COLO668 (cell line): ENCODE measurements around the gene OSR1.
"Not testable (repeated sequence)": the region's sequence is repeated elsewhere in the genome, so short reads cannot be mapped to it uniquely, and the experiment has no call there.

Source experiments
- DNase-seq: peaks from one replicate; lab custom pipeline; 2025; ENCODE audit not compliant: unreplicated experiment; lab: John Stamatoyannopoulos, UW

OSR1 gene

DNA sequence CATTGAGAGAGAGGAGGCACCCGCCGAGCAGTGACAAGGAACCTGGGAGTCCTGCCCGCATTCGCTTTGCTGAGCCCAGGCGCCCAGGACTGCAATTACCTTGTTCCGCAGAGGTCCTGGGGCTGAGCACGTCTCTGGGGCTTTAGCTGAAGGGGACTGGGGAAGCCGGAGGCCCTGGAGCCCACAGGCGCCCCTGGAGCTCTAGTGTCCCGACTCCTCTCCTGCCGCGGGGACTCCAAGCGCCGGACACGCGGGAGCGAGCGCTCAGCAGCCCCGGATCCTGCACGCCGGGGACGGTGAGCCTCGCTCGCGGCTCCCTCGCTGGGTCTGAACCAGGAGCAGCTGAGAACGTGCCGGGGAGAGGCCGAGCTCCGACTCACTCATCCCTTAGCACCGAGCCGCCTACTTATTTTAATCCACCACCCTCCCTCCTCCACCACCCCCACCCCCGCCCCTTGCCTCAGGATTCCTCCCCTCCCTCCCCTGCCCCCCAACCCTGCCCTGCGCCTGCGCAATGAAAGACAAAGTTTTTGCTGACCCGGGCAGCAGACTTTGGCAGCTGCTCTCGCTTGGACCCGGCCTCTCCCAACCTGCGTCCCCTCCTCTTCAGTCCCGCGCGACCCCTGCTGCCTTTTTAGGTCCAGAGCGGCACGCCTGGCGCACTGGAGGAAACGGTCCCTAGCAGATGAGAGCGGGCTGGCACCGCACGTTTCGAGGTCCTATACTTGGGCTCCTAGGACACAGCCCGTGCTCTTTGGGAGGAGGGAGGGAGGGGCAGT lies at the start of gene OSR1:
TSS of gene OSR1 (minus strand) at position 382 of the 779 bp plus-strand sequence. CDS start 4,818 bp downstream, outside the sequence.
- DNase-seq = peak; percentile 68

DNA sequence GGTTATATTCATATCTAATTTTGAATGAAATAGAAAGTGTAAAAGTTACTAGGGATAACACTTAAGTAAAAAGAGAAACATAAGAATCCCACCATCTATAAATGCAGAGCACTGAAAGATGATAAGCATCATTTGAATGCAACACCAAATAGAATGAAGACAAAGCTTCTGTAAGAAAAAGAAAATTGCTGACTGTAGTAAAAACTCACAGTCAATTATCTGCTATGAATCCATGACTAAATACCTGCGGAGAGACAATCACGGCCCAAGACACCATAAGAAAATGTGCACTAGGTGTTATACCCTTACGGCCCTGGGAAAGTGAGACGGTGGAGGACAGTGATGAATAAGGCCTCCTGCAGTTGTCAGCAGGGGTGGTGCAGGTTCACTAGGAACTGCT lies 45.4 kb upstream of the OSR1 start:
- DNase-seq = no peak

DNA sequence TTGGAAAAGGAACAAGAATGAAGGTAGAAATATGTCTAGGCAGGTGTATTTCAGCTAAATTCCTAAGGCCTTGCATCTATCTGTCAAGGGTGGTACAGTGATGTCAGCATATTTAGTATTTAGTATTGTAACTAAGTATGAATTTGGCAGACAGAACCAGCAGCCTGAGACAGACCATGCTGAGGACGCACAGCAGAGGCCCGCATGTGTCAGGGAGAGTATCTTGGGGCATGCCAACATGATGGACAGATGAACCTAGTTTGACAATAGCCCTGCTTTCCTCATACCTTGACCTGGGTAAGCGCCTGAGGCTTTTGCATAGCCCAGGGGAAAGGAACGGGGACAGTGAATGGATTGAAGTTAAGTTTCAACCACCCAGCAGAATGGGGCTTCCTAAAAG lies 33.8 kb upstream of the OSR1 start:
- DNase-seq = no peak

DNA sequence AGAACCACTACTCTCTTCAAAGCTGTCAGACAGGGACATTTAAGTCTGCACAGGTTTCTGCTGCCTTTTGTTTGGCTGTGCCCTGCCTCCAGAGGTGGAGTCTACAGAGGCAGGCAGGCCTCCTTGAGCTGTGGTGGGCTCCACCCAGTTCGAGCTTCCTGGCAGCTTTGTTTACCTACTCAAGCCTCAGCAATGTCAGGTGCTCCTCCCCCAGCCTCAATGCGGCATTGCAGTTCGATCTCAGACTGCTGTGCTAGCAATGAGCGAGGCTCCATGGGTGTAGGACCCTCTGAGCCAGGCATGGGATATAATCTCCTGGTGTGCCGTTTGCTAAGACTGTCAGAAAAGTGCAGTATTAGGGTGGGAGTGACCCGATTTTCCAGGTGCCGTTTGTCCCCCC lies 31.0 kb upstream of the OSR1 start:
- DNase-seq = not testable (repeated sequence)

DNA sequence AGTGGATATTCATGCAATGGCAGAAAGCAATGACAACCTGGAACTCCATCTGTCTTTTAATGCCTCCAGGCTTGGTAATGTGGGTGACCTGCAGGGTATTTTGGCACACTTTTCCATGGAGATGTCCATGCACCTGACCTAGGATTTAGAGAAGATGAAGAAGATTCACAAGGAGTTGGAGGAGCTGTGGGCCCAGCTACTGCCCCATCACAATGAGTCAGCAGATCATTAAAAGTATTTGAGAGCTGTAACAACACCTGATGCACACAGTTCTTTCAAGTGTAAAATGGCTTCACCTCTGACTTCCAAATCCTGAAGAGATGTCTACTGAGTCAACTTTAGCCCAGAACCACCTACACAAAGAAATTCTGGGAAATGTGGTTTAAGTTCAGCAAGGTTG lies 22.1 kb upstream of the OSR1 start:
- DNase-seq = no peak

DNA sequence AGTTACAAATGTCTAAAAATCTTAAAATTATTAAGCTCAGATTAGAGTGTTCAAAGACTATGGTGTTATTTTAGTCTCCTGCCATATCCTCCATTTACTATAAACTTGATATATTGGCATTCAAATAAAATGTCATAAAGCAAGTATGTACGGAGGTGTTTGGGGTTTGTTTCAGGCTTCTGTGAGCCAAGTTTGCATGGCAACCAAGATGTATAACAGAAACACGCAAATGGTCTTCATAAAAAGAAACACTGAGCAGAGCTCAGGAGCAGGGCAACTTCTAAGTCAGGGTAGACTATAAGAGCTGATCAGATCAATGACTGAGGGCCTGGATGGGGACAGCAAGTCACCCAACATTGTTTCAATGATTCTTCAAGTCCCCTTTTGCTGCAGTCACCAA lies 20.5 kb upstream of the OSR1 start:
- DNase-seq = no peak

DNA sequence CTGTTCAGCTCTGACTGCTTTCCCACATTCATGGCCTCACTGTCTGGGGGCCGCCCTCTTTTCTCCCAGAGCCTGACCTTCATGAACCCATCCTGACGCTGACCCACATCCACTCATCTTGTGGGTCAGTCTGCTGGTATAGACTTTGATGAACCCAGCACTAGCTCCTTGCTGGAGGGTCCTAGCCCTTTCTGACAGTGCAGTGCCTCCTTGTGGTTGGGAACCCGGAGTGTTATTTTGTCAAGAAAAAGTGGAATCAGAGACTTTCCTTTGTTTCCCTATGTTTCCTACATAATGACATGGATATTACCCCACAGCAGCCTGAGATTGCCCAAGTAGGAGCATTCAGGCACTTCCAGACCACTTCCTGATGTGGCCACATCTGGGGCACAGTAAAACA lies 19.3 kb upstream of the OSR1 start:
- no peak for DNase-seq

DNA sequence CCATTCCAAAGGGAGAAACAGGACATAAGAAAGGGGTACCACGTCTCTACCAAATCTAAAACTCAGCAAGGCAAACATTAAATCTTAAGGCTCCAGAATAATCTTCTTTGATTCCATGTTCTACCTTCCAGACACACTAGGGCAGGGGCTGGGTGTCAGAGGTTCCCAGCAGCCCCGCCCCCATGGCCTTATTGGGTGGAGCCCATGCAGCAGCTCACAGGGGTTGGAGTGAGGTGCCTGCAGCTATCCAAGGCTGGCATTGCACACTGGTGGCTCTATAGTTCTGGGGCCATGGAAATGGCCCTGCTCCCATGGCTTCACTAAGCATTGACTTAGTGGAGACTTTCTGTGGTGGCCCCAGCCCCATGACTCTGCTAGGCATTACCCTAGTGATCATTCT lies 14.9 kb upstream of the OSR1 start:
- DNase-seq = no peak

DNA sequence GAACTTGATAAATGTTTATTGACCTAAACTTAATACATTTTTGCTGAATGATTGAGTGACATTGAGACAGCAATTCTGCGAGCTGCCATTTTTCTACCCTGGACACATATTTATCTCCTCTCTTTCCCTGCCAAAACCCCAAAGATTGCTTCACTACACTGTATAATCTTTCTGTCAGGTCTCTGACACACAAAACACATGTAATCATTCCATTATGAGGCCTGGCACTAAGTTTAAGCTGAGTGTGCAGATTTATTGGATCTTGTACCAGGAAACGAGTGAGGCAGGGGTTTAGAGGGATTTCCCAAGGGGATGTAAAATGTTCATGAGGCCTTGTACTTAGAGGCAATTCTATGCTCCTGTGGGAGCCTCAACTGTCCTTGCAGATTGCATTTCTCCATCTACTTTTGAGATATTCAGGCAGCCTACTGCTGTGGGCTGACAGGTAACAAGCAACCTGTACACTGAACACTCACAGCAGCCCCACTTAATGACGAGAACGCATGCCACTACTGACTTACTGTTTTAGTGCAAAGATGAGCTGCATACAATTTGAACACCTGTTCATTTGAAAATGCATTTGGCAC lies 13.7 kb upstream of the OSR1 start:
- DNase-seq = no peak

DNA sequence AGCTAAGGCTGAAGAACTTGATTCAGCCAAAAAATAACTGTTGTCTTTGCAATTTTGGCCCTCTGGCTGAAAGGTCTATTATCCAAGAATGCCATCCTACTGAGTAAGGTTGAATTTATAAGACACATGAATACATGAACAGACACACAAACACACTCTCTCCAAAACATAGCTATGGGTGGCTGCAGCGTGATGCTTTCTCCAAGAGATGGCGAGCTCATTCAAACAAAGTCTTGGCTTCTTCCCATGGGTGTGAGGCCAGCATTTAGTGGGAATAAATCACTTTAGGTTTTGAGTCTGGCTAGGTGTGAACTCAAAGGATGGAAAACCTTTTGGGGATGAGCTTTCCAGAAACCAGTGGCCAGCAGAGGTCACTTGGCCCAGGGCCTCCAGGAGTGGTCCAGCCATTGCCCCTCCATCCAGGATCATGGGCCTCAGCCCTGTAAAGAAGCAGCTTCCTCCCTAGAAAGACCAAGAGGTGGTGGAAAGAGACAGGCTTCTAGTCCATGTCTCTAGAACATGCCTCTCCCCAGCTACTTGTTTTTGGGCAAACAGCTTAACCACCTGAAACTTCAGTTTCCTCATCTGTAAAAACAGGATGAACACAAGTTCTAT lies 11.0 kb upstream of the OSR1 start:
- DNase-seq = peak; percentile 43

DNA sequence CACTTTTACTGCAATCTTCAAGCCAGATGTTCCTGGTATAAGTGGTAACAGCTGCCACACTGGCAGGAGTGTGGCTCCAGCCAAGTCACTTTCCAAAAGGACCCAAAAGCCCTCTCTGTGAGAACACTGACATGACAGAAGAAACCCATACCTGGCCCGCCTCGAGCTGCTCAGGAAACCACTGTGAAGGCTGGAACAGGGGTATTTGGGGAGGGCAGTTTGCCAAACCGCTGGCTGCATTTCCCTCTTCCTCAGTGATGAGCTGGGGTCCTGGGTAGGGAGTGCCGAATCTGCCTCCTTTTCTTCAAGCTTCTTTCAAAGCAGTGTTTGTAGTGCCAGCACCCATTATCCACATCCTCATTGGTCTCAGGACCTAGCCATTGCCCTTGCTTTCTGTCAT lies 10.3 kb upstream of the OSR1 start:
- DNase-seq = no peak

DNA sequence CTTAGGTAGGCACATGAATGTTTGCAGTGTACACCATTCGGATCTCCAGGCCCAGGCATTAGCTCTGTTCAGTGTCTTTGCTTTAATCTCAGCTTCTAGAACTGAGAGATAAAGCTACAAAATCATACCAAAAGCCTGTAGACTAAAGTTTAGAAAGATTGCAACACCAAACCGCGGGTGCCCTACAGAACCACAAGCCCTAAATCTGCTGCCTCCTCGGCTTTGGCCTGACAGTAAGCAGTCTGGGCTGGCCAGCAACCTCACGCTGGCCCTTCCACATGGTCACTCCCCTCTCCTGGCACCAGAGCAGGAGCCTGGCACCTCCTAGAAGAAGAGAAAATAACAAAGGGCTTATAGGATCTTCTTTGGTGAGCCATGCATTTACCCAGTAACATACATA lies 8.9 kb upstream of the OSR1 start:
- DNase-seq = no peak

DNA sequence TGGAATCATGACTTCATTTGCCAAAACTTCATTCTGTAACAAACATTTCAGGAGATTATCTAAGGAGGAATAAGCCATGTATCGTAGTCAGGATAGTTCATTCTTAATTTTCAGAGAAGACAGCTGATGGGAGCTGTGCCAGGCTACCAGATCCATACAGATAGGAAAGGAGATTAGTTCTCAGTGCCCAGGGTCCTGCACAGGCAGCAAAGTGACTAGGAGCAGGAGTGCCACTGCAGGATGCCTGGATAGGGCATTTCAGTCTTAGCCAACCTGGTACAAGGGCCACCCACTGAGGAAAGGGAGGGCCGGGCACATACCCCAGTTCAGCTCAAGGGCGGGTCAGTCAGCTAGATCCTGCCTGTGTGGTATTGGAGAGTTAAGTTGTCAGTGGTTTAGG lies 6.7 kb upstream of the OSR1 start:
- no peak for DNase-seq

DNA sequence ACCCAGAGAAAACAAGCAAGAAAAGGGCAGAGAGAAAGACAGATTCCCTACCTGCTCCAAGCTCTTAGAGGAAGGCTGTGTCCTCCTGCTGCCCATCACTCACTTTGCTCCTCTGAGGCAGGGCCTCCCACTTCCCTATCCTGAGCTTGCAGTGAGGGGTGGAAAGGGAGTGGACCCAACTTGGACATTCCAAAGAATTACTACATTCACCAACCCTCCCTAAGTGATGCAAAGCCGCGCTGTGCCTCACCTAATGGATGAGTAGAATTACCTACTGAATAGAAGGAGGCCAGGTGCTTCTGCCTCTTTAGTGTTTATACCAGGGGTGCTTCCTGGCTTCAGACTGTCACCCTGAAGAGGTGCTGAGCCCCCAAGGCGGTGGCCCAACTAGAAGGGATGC lies 5.6 kb upstream of the OSR1 start:
- DNase-seq = no peak

DNA sequence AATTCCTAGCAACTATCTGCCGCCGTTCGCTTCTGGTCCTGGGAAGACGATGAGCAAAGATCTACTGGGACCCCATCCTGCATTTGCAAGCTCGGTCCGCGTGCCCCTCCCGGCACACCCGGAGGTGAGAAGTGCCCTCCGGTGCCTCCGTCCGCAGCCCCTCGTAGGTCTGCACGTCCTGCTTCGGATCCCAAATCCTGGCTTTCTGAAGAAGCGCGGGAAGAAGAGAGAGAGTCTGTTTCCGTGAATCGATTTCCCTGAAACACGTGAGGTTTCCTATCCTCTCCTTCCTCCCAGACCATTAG lies 5.0 kb upstream of the OSR1 start:
- no peak for DNase-seq

DNA sequence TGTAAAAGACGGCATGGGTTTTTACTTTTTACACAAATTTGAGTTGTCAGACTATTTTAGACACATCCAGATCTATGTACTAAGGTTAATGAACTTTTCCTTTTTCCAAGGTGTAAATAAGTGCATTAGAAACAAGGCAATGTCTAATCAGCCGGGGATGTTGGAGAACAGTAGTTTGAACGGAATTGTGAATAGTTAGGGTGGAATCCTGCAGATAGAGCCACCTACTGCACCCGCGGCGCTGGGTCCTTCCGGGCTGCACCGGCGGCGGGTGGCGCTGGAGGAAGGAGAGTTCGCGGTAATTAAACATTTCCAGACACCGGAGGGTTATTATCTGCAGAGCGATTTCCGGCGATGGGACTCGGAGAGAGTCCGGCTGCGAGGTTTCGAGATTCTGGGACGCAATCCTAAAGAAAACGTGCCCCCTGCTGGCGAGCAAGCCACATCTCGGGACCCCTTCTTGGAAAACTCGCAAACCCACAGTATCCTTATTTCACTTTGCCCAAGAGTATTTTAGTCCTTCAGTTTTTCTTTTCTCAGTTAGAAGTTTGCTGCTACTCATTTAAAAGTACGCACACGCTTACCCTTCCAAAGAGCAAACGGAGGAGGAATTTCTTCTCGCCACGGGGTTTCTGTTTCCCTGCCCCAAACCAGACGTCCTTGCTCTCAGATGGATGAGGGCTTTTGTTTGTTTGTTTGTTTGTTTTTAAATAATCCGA lies 4.5 kb upstream of the OSR1 start:
- DNase-seq = peak; percentile 87

DNA sequence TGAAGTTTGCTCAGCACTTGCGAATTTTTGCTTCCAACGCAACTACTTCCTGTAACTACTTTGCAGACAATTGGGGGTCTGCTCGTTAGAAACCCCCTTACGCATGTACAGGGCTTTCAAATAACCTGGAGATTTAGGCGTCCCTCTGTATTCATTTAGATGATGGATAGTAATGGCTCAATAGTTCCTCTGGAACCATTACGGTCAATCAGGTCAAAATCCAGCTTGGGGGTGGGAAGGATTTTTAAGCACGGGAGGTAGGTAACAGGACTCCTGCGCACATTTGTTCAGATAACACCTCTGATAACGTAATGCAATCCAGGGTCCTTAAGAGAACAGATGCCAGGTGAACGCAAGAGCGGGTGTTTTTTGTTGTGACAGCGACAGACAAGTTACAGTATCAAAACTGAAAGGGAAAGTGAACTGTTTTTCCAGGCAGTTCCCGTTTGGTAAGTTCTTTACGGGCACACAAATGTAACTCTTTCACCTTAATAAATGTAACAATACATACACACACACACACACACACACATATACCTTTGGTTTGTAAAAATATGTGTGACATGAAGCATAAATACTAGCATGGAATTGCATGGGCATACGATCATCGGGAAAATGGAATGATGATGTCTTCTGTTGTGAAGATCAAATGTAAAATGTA lies 3.8 kb upstream of the OSR1 start:
- peak; percentile 47 for DNase-seq

DNA sequence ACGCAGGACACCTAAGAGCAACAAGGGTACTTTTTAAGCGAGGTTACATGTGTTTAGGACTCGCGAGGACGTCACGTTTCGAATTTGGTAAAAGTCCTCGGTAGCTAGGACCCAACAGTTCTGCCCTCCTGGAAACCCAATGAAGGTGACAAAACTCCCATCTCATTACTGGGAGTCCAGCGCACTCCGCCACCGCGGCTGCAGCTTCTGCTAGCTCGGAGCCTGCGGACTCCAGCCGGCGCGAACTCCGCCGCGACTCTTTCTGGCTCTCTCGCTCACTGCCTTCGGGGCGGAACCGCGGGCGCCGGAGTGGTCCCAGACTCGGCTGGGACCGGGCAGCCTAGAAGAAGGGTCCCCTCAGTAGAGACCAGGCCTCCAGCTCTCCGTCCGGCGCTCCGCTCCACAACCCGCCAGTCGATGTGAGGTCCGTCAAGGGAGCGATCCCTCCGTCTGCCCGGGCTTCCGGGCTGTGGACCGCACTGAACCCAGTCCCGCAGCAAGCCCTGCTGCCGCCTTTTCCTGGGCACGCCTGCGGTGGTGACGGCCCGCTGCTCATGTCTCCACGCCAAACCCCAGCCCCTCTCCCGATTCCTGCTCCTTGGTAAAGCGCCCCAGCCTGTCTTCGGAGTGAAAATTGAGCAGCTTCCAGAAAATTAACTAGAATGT lies 3.0 kb upstream of the OSR1 start:
- no peak for DNase-seq

DNA sequence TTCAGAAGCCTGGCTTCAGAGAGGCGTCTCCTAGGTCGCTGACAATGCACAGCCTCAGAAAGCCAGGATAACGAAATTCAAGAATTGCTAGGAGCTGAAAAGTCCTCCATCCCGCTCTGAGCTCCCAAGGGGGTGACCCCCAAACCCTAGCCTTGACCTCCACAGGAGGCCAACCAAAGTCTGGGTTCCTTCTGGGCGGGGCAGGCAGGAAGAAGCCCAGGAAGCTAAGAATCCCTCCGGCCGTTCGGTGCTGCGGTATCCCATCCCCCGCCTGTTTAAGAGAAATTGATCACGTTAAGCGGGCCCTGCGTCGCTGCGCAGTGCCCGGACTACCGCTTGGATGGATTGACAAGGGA lies 2.5 kb upstream of the OSR1 start:
- DNase-seq = no peak

DNA sequence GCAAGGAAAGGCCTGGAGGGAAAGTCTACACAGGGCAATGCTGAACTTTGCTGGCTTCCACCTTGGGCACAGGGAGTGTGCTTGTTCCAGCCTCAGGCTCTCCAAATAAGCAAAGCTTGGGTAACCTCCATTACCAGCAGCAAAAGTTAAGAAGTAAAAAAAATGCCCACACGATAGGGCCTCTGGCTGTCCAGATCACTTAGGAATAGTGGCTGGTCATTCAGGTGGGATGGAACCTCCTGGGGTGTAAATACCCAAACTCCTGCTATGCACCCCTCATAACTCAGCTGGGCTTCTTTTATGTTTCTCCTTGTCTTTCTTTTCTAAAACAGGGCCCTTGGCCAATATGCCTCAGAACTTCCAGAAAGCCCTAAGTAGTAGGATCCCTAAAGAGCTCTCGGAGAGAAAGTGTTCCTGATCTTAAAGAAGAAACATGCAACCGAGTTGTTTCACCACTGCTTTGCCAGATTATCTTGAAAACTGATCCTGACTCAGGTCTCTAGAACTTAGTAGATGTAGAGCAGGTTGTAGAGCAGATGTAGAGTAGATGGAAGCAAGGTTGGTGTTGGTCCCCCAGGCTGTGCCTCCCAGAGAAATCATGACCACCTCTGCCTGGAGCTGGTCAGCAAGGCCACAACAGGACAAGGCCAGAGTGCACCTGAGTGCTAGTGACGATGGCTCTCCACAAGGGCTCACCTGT lies 2.0 kb upstream of the OSR1 start:
- no peak for DNase-seq

DNA sequence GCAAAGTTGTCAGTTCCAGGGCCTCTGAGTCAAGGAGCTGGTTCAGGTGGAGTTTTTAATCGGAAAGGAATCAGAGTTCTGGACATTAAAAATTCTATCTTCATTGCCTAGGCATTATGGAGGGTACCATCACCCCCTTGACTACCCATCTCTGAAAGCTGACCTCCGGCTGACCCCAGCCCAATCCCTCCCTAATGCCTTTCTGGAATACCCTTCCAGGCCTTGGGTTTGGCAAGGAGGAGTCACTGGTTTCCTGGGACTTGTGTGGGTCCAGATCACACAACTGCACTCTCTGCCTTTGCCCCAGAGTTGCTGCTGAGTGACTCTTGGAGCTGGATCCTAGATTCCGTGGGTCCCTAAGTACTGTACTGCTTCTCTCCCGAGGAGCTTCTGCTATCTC lies 1.0 kb upstream of the OSR1 start:
- no peak for DNase-seq
